Suprapubic skin (tissue), 4 donors: ENCODE measurements around the gene ADCY4. TPM values are rescaled to one million over a fixed set of nuclear protein-coding genes. Genes with fewer than 3 reads are reported as not detected.

Experiments used
- DNase-seq, 2 donors: peaks; one replicate each; pipeline ENCODE4 v3.0.0-alpha.2; 2019; ENCODE audit warnings: low spot score in 2 of 2
- H3K27ac ChIP-seq: fragments of 200-600 bp; sonication (generic); one replicate; pipeline ENCODE4 v1.5.1; 2019
- H3K27me3 ChIP-seq: fragments of 200-600 bp; sonication (generic); one replicate; pipeline ENCODE4 v1.5.1; 2019
- H3K36me3 ChIP-seq: fragments of 200-600 bp; sonication (generic); one replicate; pipeline ENCODE4 v1.5.1; 2019
- H3K4me1 ChIP-seq: fragments of 200-600 bp; sonication (generic); one replicate; pipeline ENCODE4 v1.5.1; 2019
- H3K4me3 ChIP-seq: fragments of 200-600 bp; sonication (generic); one replicate; pipeline ENCODE4 v1.5.1; 2019; ENCODE audit warnings: mild to moderate bottlenecking
- H3K9me3 ChIP-seq: fragments of 200-600 bp; sonication (generic); one replicate; pipeline ENCODE4 v1.5.1; 2019
- CTCF ChIP-seq, 2 donors: fragments of 200-600 bp in 1 of 2; fragments of 450-650 bp in 1 of 2; sonication (generic) in 1 of 2; IDR thresholded peaks; one replicate each; pipeline ENCODE4 v1.5.1; 2016 to 2019; ENCODE audit warnings: antibody characterized with exemption in 2 of 2, mild to moderate bottlenecking in 1 of 2, moderate library complexity in 1 of 2
- EP300 ChIP-seq: sonication (generic); formaldehyde crosslinking; IDR thresholded peaks from one replicate; pipeline ENCODE4 v1.6.1; 2017; ENCODE audit warnings: antibody characterized with exemption
- POLR2A ChIP-seq, 2 donors: fragments of 450-650 bp; IDR thresholded peaks; one replicate each; pipeline ENCODE4 v1.6.1; 2017; ENCODE audit warnings: antibody characterized with exemption in 2 of 2, mild to moderate bottlenecking in 2 of 2, moderate library complexity in 2 of 2
- POLR2AphosphoS5 ChIP-seq, 3 donors: sonication (generic); formaldehyde crosslinking; IDR thresholded peaks; one replicate each; pipeline ENCODE4 v1.6.1; 2017; ENCODE audit warnings: antibody characterized with exemption in 3 of 3
- WGBS: methylation state at CpG from one replicate; pipeline ENCODE4 v1.1.5; 2018; 5-methylcytosine and 5-hydroxymethylcytosine counted together
- total RNA-seq, 4 donors: library from RNA; depleted of rRNA; stranded (reverse); fragments of >200 nt; gene quantifications; one replicate each; pipeline ENCODE4 v1.1.0, GENCODE V29; 2016

The ADCY4 gene
- total RNA-seq, 4 donors from 2014 or later, result 3.9 to 33.2 (median 13.9) TPM

DNA sequence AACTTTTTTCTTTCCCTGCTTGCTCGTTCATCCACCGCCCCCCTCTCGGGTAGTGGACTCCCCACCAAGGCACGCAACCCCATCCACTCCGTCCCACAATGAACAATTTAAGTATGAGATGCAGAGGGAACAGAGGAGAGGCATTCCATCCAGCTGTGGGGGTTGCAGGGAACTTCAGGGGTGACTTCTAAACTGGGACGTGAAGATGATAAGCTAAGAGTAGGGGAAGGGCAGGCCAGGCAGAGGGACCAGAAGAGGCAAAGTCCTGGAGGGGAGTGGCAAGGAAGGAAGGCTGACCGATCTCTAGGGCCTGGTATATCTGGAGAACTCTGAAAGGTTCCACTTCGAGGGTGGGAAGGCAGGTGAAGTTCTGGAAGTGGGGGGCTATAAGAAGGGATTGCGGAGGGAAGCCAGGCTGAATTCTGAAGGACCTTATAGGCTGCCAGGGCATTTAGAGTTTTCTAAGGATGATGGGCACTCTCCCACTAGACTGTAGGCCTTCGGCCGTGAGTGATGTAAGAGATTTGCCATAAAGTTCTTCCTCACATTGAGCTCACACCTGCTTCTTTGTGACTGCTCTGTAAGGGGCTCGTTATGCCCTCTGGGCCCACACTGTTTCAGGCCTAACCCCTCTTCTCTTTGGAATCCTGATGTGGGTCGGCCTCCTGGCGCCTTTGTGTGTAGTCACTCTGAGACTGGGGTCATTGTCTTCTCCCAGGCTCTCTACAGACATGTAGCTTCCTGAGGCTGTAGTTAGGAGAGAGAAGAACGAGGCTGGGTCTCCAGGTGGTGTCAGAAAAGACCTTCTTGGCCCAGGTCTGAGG is 45.2 kb upstream of the ADCY4 start:
- no peak overlapping the region for H3K27ac ChIP-seq
- H3K9me3 ChIP-seq, result no peaks in the 10 kb centered on the region
- 83% methylated on average over 15 of the region's 15 CpGs for WGBS
- peaks cover 44% of the 10 kb centered on the region for H3K4me1 ChIP-seq
- H3K4me3 ChIP-seq, result no peak overlapping the region
- TF ChIP-seq POLR2A (IDR thresholded peaks at IDR 0.05), result no peak
- H3K36me3 ChIP-seq, result no peaks in the 10 kb centered on the region
- H3K27me3 ChIP-seq, result no peaks in the 10 kb centered on the region
- DNase-seq, result no peak

DNA sequence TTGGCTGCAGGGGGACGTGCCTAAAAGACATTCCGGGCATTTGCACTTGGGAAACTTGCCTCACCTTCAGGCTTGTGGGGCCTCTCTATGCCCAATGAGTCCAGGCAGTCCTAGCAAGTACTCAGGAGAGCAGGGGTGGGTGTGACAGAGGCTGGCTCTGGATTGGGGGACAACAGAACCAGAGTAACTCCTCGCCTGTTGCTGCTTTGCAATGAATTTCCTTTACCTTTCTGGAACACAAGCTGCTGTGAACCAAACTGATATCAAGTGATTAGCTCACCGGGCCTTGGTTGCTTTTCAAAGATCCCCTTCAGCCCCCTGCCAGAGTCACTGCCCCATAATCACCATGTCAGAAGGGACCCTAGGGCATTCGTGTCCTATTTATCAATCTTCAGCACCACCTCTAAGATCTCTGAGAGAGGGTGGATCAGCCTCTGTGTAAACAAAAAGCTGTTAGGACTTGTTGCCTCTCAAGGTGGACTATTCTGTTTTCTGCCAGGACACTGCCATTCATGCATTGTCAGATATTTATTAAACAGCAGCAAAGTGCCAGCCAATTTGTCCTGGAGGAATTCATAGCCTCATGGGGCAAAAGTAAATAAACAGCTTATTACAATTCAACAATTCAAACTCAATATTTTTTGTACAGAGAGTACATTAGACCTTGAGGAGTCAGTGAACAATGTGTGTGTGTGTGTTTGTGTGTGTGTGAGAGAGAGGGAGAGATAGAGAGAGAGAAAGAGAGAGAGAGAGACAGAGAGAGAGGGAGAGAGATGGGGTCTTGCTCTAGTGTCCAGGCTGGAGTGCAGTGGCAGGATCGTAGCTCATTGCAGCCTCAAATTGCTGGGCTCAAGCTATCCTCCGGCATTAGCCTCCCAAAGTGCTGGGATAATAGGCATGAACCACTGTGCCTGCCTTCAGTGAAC is 44.4 kb upstream of the ADCY4 start:
- H3K36me3 ChIP-seq, result no peaks in the 10 kb centered on the region
- H3K4me1 ChIP-seq, result peaks cover 44% of the 10 kb centered on the region
- no peaks in the 10 kb centered on the region for H3K27me3 ChIP-seq
- no peak overlapping the region for H3K4me3 ChIP-seq
- no peak for DNase-seq
- H3K27ac ChIP-seq, result no peak overlapping the region
- 69% methylated on average over 7 of the region's 7 CpGs for WGBS
- no peaks in the 10 kb centered on the region for H3K9me3 ChIP-seq
- TF ChIP-seq CTCF (IDR thresholded peaks at IDR 0.05) (no peak), POLR2A (IDR thresholded peaks at IDR 0.05) (no peak), POLR2AphosphoS5 (IDR thresholded peaks at IDR 0.05) (no peak), EP300 (no peak)

DNA sequence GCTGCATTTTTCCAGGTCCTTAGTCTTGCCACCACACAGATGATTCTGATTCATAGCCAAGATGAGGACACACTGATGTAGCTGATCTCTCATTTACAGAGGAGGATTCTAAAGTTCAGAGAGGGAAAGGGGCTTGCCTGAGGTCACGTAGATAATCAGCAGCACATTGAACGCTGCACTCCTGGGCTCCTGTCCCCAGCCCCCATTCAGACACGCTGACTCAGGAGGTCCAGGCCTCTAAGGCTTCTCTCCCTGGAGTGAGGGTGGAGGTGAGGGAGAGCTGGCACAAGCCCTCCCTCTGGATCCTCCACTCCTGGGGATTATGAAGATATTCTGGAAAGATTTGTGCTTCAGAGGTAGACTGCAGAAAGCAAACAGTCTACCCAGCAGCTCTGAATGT is 43.5 kb upstream of the ADCY4 start:
- Histone ChIP-seq H3K4me3 (no peak overlapping the region), H3K36me3 (peaks cover under 1% of the 10 kb centered on the region), H3K27ac (no peak overlapping the region), H3K27me3 (no peaks in the 10 kb centered on the region), H3K4me1 (peaks cover 44% of the 10 kb centered on the region), H3K9me3 (no peaks in the 10 kb centered on the region)
- DNase-seq, result no peak
- TF ChIP-seq CTCF (IDR thresholded peaks at IDR 0.05) (no peak), POLR2AphosphoS5 (IDR thresholded peaks at IDR 0.05) (no peak), POLR2A (IDR thresholded peaks at IDR 0.05) (no peak), EP300 (no peak)
- 100% methylated on average over 1 of the region's 3 CpGs for WGBS

DNA sequence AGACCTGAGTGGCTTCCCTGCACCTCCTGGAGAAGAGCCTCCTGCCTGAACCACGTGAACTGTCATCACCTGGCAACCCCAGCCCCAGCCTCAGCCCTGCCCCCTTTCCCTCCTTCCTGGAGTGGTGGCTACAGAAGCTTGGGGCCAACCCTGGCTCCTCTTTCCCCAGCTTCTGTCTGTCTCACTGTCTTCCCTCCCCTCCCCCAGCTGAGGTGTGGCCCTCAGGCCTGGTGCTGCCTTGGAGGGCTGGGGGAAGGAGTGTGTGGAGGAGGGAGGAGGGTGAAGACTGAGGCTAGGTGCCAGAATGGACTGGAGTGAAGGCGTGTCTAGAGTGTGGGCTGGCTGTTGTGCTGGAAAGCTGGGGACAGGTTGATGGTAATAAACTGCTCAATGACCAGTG is 42.8 kb upstream of the ADCY4 start:
- Histone ChIP-seq H3K4me3 (no peak overlapping the region), H3K27ac (no peak overlapping the region), H3K27me3 (no peaks in the 10 kb centered on the region), H3K4me1 (peaks cover 44% of the 10 kb centered on the region), H3K36me3 (peaks cover 3% of the 10 kb centered on the region), H3K9me3 (no peaks in the 10 kb centered on the region)
- no peak for DNase-seq
- 24% methylated on average over 2 of the region's 2 CpGs for WGBS
- no peak for TF ChIP-seq EP300
- TF ChIP-seq POLR2AphosphoS5 (IDR thresholded peaks at IDR 0.05), result no peak
- no peak for TF ChIP-seq CTCF (IDR thresholded peaks at IDR 0.05)
- TF ChIP-seq POLR2A (IDR thresholded peaks at IDR 0.05), result no peak

DNA sequence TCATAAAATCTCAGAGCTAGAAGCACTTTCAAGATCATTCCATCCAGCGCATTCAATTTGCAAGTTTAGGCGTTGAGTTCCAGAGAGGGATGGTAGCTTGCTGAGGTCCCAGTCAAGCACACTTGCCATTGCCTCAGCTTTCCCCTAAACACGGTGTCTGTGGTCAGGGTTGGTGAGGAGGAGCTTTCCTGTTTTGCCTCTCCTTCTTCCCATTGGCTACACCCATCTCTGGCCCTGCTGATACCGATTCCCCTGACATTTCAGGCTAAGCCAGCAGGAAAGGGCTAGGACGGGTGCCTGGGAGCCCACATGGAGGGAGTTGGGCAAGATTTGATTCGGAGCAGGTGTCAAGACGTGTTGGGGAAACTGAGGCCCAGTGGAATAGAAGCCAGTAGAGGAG is 42.3 kb upstream of the ADCY4 start:
- WGBS, result 91% methylated on average over 7 of the region's 7 CpGs
- no peaks in the 10 kb centered on the region for H3K9me3 ChIP-seq
- H3K27ac ChIP-seq, result no peak overlapping the region
- DNase-seq, result no peak
- no peaks in the 10 kb centered on the region for H3K27me3 ChIP-seq
- peaks cover 40% of the 10 kb centered on the region for H3K4me1 ChIP-seq
- H3K4me3 ChIP-seq, result no peak overlapping the region
- no peak for TF ChIP-seq POLR2AphosphoS5 (IDR thresholded peaks at IDR 0.05)
- no peak for TF ChIP-seq POLR2A (IDR thresholded peaks at IDR 0.05)
- TF ChIP-seq CTCF (IDR thresholded peaks at IDR 0.05), result no peak
- TF ChIP-seq EP300, result no peak
- peaks cover 3% of the 10 kb centered on the region for H3K36me3 ChIP-seq
